Right cardiac atrium (tissue), 5 donors: ENCODE results near the gene SENP7. TPM values are rescaled to one million over a fixed set of nuclear protein-coding genes. Genes with fewer than 3 reads are reported as not detected.
"Not testable (repeated sequence)": the region's sequence is repeated elsewhere in the genome, so short reads cannot be mapped to it uniquely, and the experiment has no call there.

Experiments
- ATAC-seq, 2 donors: fragments of 200-7000 bp; cut with Tn5 transposase; one replicate each; pipeline versions ENCODE4 v1.8.0 to v1.9.1; 2020; ENCODE audit warnings: moderate library complexity in 2 of 2, mild to moderate bottlenecking in 1 of 2
- DNase-seq, 3 donors: peaks; one replicate each; pipeline ENCODE4 v3.0.0-alpha.2; 2020
- H3K27ac ChIP-seq: one replicate; pipeline ENCODE4 v1.5.1; 2013; ENCODE audit warnings: mild to moderate bottlenecking, low read length, control low read depth, moderate library complexity
- H3K27me3 ChIP-seq: one replicate; pipeline ENCODE4 v1.6.1; 2013; ENCODE audit not compliant: control insufficient read depth, insufficient read depth
- H3K4me1 ChIP-seq: one replicate; pipeline ENCODE4 v1.6.1; 2013; ENCODE audit warnings: low read length; ENCODE audit not compliant: control insufficient read depth, insufficient read depth
- H3K4me3 ChIP-seq: one replicate; pipeline ENCODE4 v1.5.1; 2013; ENCODE audit warnings: low read length, control low read depth
- H3K9me3 ChIP-seq: one replicate; pipeline ENCODE4 v1.6.1; 2013; ENCODE audit warnings: low read length; ENCODE audit not compliant: control insufficient read depth
- WGBS: extraction: QIAGEN DNeasy Blood & Tissue Kit; methylation state at CpG from one replicate; pipeline ENCODE4 v1.1.7; 2013; 5-methylcytosine and 5-hydroxymethylcytosine counted together
- intact Hi-C, 4 donors: fragments of 100-400 bp; cut with DNase I; formaldehyde crosslinking; loops; one replicate each; pipeline versions ENCODE4 v1.11.0 to v1.14.0; 2022 to 2023
- polyA plus RNA-seq: library from polyadenylated mRNA; stranded (reverse); fragments of 200-250 nt; gene quantifications from one replicate; pipeline ENCODE4 v1.2.3, GENCODE V29; 2013
- total RNA-seq, 4 donors: library from RNA; stranded (reverse); fragmentation: NEBNext Ultra II Directional; extraction: Animal tissue kit (Norgen Biotek cat#: 25700); gene quantifications; one replicate each; pipeline ENCODE4 v1.2.1, GENCODE V29; 2021
- donor health status: healthy with polysubstance abuse.
- donor health status: DM: no; HTN: yes; CAD: no.
- donor health status: DM: no; HTN: no; CAD: no.
- donor health status: DM: no; HTN: yes; CAD: no; lungs with severe emphysema.
- donor health status: DM: yes; HTN: yes; CAD: no.

The SENP7 gene
- total and polyA plus RNA-seq, 5 donors = 6.0 to 12.1 (median 11.2) TPM

GRCh38 chr3:101438641-101439040 lies 74.4 kb downstream of the SENP7 start:
- H3K9me3 ChIP-seq, H3K27ac ChIP-seq, intact Hi-C loops, H3K4me1 ChIP-seq, ATAC-seq, H3K4me3 ChIP-seq, DNase-seq, H3K27me3 ChIP-seq: not testable (repeated sequence)
- 98% methylated on average over 23 of the region's 23 CpGs for WGBS

- WGBS = 95% methylated on average over 1 of the region's 1 CpG
- H3K4me1 ChIP-seq = no peaks in the 10 kb centered on the region
- no peaks in the 10 kb centered on the region for H3K9me3 ChIP-seq
- intact Hi-C loops = no loop called here
- DNase-seq = no peak
- ATAC-seq = no peak
- no peak overlapping the region for H3K27ac ChIP-seq
- H3K4me3 ChIP-seq = no peak overlapping the region
- H3K27me3 ChIP-seq = no peaks in the 10 kb centered on the region
These were observed 79.4 kb downstream of the SENP7 start for GRCh38 chr3:101433652-101434051.

GRCh38 chr3:101423984-101424888 lies 88.8 kb downstream of the SENP7 start:
- ATAC-seq (peak in 1 of 2 donors; percentile 21), DNase-seq (peak in 1 of 3 donors; percentile 23)
- no peaks in the 10 kb centered on the region for H3K9me3 ChIP-seq
- WGBS = 96% methylated on average over 11 of the region's 11 CpGs
- intact Hi-C loops = no loop called here
- H3K27me3 ChIP-seq = no peaks in the 10 kb centered on the region
- H3K4me3 ChIP-seq = no peak overlapping the region
- no peaks in the 10 kb centered on the region for H3K4me1 ChIP-seq
- no peak overlapping the region for H3K27ac ChIP-seq

- Histone ChIP-seq H3K27me3 (no peaks in the 10 kb centered on the region), H3K4me3 (no peak overlapping the region), H3K4me1 (no peaks in the 10 kb centered on the region), H3K9me3 (no peaks in the 10 kb centered on the region), H3K27ac (no peak overlapping the region)
- no peak for ATAC-seq
- DNase-seq = no peak
- WGBS = 78% methylated on average over 1 of the region's 1 CpG
- intact Hi-C loops = no loop called here
These were observed 94.2 kb downstream of the SENP7 start for GRCh38 chr3:101418851-101419250.

- no peak overlapping the region for H3K4me3 ChIP-seq
- DNase-seq (peak in 1 of 3 donors; percentile 21), ATAC-seq (no peak)
- H3K9me3 ChIP-seq = no peaks in the 10 kb centered on the region
- H3K4me1 ChIP-seq = no peaks in the 10 kb centered on the region
- 70% methylated on average over 6 of the region's 6 CpGs for WGBS
- no peak overlapping the region for H3K27ac ChIP-seq
- intact Hi-C loops = no loop called here
- H3K27me3 ChIP-seq = no peaks in the 10 kb centered on the region
These were observed 98.9 kb downstream of the SENP7 start for GRCh38 chr3:101414121-101414520.

- DNase-seq (no peak), ATAC-seq (no peak)
- Histone ChIP-seq H3K9me3 (no peaks in the 10 kb centered on the region), H3K27ac (no peak overlapping the region), H3K4me1 (no peaks in the 10 kb centered on the region), H3K4me3 (no peak overlapping the region), H3K27me3 (no peaks in the 10 kb centered on the region)
- whole genome bisulfite sequencing = 73% methylated on average over 2 of the region's 2 CpGs
- intact Hi-C loops = no loop called here
These were observed 99.4 kb downstream of the SENP7 start for GRCh38 chr3:101413656-101414055.

- peaks cover 2% of the 10 kb centered on the region for H3K4me1 ChIP-seq
- no peak for ATAC-seq
- H3K27me3 ChIP-seq = no peaks in the 10 kb centered on the region
- H3K4me3 ChIP-seq = no peak overlapping the region
- no peak overlapping the region for H3K27ac ChIP-seq
- H3K9me3 ChIP-seq = no peaks in the 10 kb centered on the region
- intact Hi-C loops = no loop called here
- DNase-seq = no peak
- 80% methylated on average over 1 of the region's 1 CpG for WGBS
These were observed 121.5 kb downstream of the SENP7 start for GRCh38 chr3:101391413-101391950.

GRCh38 chr3:101388706-101389105 lies 124.3 kb downstream of the SENP7 start:
- H3K27me3 ChIP-seq = no peaks in the 10 kb centered on the region
- DNase-seq = no peak
- H3K4me3 ChIP-seq = no peak overlapping the region
- H3K9me3 ChIP-seq = no peaks in the 10 kb centered on the region
- H3K27ac ChIP-seq = no peak overlapping the region
- no peak for ATAC-seq
- H3K4me1 ChIP-seq = peaks cover 8% of the 10 kb centered on the region
- intact Hi-C loops = loop anchor here in 2 of 4 donors (10.0 kb wide), 1 partner anchor 154 kb away; no protein-coding TSS in a partner anchor

- 98% methylated on average over 5 of the region's 5 CpGs for WGBS
- ATAC-seq = no peak
These were observed 125.7 kb downstream of the SENP7 start for GRCh38 chr3:101387351-101387750.

GRCh38 chr3:101384426-101384825 lies 128.6 kb downstream of the SENP7 start:
- intact Hi-C loops = loop anchor here in 2 of 4 donors (10.0 kb wide), 1 partner anchor 150 kb away; no protein-coding TSS in a partner anchor
- no peaks in the 10 kb centered on the region for H3K9me3 ChIP-seq
- peaks cover 8% of the 10 kb centered on the region for H3K4me1 ChIP-seq
- ATAC-seq (no peak), DNase-seq (peak in 2 of 3 donors; percentile 23 to 41)
- no peak overlapping the region for H3K4me3 ChIP-seq
- no peak overlapping the region for H3K27ac ChIP-seq
- 98% methylated on average over 10 of the region's 10 CpGs for WGBS
- H3K27me3 ChIP-seq = no peaks in the 10 kb centered on the region

More at GRCh38 chr3:101387351-101387750, 125.7 kb downstream of the SENP7 start:
- DNase-seq = no peak
- intact Hi-C loops = loop anchor here in 2 of 4 donors (10.0 kb wide), 1 partner anchor 153 kb away; no protein-coding TSS in a partner anchor
- no peak overlapping the region for H3K4me3 ChIP-seq
- no peak overlapping the region for H3K27ac ChIP-seq
- H3K4me1 ChIP-seq = peaks cover 8% of the 10 kb centered on the region
- no peaks in the 10 kb centered on the region for H3K9me3 ChIP-seq
- H3K27me3 ChIP-seq = no peaks in the 10 kb centered on the region

- no peak for ATAC-seq
- H3K9me3 ChIP-seq = no peaks in the 10 kb centered on the region
- H3K4me3 ChIP-seq = no peak overlapping the region
- peaks cover 8% of the 10 kb centered on the region for H3K4me1 ChIP-seq
- 93% methylated on average over 4 of the region's 4 CpGs for WGBS
- intact Hi-C loops = loop anchor here in 2 of 4 donors (10.0 kb wide), 1 partner anchor 149 kb away; no protein-coding TSS in a partner anchor
- H3K27ac ChIP-seq = no peak overlapping the region
- DNase-seq = peak in 1 of 3 donors; percentile 35
- no peaks in the 10 kb centered on the region for H3K27me3 ChIP-seq
These were observed 129.4 kb downstream of the SENP7 start for GRCh38 chr3:101383656-101384055.
